PC-9 (cell line): ENCODE data around the gene RFTN1. TPM values are rescaled to one million over a fixed set of nuclear protein-coding genes. Genes with fewer than 3 reads are reported as not detected.

Experiments used
- BruUV-seq: library from RNA; stranded (reverse); fragments of 400-500 nt; replicated peaks from 2 replicates; lab custom pipeline; 2021; lab: Mats Ljungman, UMichigan
- CTCF ChIA-PET: fragments of 300-600 bp; sonication (Branson Sonifier 250); formaldehyde crosslinking; loops from one replicate; lab custom pipeline; 2022; ENCODE audit warnings: antibody characterized with exemption; lab: Charles Lee
- POLR2A ChIA-PET: fragments of 300-600 bp; sonication (Branson Sonifier 250); formaldehyde crosslinking; loops from one replicate; lab custom pipeline; 2022; ENCODE audit warnings: antibody characterized with exemption; ENCODE audit not compliant: unreplicated experiment; lab: Charles Lee
- DNase-seq, 2 experiments: peaks; one replicate each; pipeline versions ENCODE4 v3.0.0 to v3.0.0-alpha.2; 2015 to 2022; ENCODE audit warnings: mixed read lengths in 1 of 2
- H2AFZ ChIP-seq: fragments of 200-600 bp; sonication (generic); 2 replicates; pipeline ENCODE4 v1.8.1; 2017; ENCODE audit warnings: antibody characterized with exemption
- H3F3A ChIP-seq: fragments of 200-600 bp; sonication (generic); 2 replicates; pipeline ENCODE4 v1.8.1; 2017; ENCODE audit warnings: antibody characterized with exemption, mild to moderate bottlenecking, low read depth; ENCODE audit not compliant: insufficient read depth
- H3K27ac ChIP-seq: fragments of 200-600 bp; sonication (generic); 2 replicates; pipeline ENCODE4 v1.6.1; 2016; ENCODE audit warnings: mixed run types
- H3K27me3 ChIP-seq: fragments of 200-600 bp; sonication (generic); 2 replicates; pipeline ENCODE4 v1.6.1; 2016; ENCODE audit warnings: low read depth, mixed run types; ENCODE audit not compliant: insufficient read depth
- H3K36me3 ChIP-seq: fragments of 200-600 bp; sonication (generic); 2 replicates; pipeline ENCODE4 v1.6.1; 2016; ENCODE audit warnings: low read depth, mixed run types
- H3K4me1 ChIP-seq: fragments of 200-600 bp; sonication (generic); replicated peaks from 2 replicates; pipeline ENCODE4 v1.6.1; 2016; ENCODE audit warnings: mixed run types; ENCODE audit not compliant: insufficient read depth
- H3K4me2 ChIP-seq: fragments of 200-600 bp; sonication (generic); 2 replicates; pipeline ENCODE4 v1.6.1; 2017; ENCODE audit warnings: mixed run types
- H3K4me3 ChIP-seq: fragments of 200-600 bp; sonication (generic); 2 replicates; pipeline ENCODE4 v1.6.1; 2016; ENCODE audit warnings: mixed run types
- H3K79me2 ChIP-seq: fragments of 200-600 bp; sonication (generic); 2 replicates; pipeline ENCODE4 v1.6.1; 2017; ENCODE audit warnings: low read depth, mixed run types
- H3K9me2 ChIP-seq: fragments of 200-600 bp; sonication (generic); 2 replicates; pipeline ENCODE4 v1.8.1; 2017; ENCODE audit warnings: mild to moderate bottlenecking; ENCODE audit not compliant: insufficient read depth
- H3K9me3 ChIP-seq: fragments of 200-600 bp; sonication (generic); 2 replicates; pipeline ENCODE4 v1.8.1; 2016; ENCODE audit warnings: low read depth; ENCODE audit not compliant: insufficient read depth
- H4K20me1 ChIP-seq: fragments of 200-600 bp; sonication (generic); 2 replicates; pipeline ENCODE4 v1.8.1; 2017; ENCODE audit not compliant: insufficient read depth
- EZH2 ChIP-seq: fragments of 200-600 bp; sonication (generic); IDR thresholded peaks from 2 replicates; pipeline ENCODE4 v1.8.0; 2017; ENCODE audit warnings: antibody characterized with exemption, low read depth
- intact Hi-C: fragments of 100-400 bp; cut with micrococcal nuclease; formaldehyde crosslinking; loops from one replicate; pipeline ENCODE4 v1.10.0; 2022; ENCODE audit not compliant: unreplicated experiment
- total RNA-seq: library from RNA; stranded (reverse); gene quantifications from 2 replicates; pipeline ENCODE4 v1.2.3, GENCODE V29; 2021
- TF ChIP-seq, protein P1 (sequence below): fragments of 200-600 bp; sonication (generic); conservative IDR thresholded peaks from 2 replicates; pipeline ENCODE4 v1.6.1; 2017; ENCODE audit warnings: mixed run types, antibody characterized with exemption, mild to moderate bottlenecking, moderate library complexity

The RFTN1 gene
- total RNA-seq, 1 experiment from 2014 or later: 0.41 TPM

DNA sequence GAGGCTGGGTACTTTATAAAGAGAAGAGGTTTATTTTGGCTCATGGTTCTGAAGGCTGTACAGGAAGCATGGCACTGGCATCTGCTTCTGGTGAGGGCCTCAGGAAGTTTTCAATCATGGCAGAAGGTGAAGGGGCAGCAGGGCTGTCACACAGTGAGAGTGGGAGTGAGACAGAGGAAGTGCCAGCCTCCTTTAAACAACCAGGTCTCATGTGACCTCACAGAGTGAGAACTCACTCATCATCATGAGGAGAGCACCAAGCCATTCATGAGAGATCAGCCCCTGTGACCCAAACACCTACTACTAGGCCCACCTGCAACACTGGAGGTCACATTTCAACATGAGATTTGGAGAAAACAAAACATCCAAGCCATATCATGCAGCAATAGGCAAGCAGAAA is 9.3 kb upstream of the RFTN1 start:
- no peak overlapping the region for H3K27ac ChIP-seq
- intact Hi-C loops: no loop called here
- H2AFZ ChIP-seq: no peak overlapping the region
- H3K79me2 ChIP-seq: no peaks in the 10 kb centered on the region
- no peaks in the 10 kb centered on the region for H4K20me1 ChIP-seq
- no peaks in the 10 kb centered on the region for H3K9me3 ChIP-seq
- TF ChIP-seq, protein P1, sequence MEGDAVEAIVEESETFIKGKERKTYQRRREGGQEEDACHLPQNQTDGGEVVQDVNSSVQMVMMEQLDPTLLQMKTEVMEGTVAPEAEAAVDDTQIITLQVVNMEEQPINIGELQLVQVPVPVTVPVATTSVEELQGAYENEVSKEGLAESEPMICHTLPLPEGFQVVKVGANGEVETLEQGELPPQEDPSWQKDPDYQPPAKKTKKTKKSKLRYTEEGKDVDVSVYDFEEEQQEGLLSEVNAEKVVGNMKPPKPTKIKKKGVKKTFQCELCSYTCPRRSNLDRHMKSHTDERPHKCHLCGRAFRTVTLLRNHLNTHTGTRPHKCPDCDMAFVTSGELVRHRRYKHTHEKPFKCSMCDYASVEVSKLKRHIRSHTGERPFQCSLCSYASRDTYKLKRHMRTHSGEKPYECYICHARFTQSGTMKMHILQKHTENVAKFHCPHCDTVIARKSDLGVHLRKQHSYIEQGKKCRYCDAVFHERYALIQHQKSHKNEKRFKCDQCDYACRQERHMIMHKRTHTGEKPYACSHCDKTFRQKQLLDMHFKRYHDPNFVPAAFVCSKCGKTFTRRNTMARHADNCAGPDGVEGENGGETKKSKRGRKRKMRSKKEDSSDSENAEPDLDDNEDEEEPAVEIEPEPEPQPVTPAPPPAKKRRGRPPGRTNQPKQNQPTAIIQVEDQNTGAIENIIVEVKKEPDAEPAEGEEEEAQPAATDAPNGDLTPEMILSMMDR: no peak
- TF ChIP-seq EZH2: no peak
- no peak overlapping the region for H3K4me3 ChIP-seq
- no peak overlapping the region for H3K4me2 ChIP-seq
- BruUV-seq: no TSS peak
- ChIA-PET POLR2A (no interaction called here), CTCF (no interaction called here)
- no peaks in the 10 kb centered on the region for H3K9me2 ChIP-seq
- no peaks in the 10 kb centered on the region for H3F3A ChIP-seq
- no peaks in the 10 kb centered on the region for H3K36me3 ChIP-seq
- peaks cover 65% of the 10 kb centered on the region for H3K27me3 ChIP-seq
- H3K4me1 ChIP-seq: no peaks in the 10 kb centered on the region
- DNase-seq: no peak

DNA sequence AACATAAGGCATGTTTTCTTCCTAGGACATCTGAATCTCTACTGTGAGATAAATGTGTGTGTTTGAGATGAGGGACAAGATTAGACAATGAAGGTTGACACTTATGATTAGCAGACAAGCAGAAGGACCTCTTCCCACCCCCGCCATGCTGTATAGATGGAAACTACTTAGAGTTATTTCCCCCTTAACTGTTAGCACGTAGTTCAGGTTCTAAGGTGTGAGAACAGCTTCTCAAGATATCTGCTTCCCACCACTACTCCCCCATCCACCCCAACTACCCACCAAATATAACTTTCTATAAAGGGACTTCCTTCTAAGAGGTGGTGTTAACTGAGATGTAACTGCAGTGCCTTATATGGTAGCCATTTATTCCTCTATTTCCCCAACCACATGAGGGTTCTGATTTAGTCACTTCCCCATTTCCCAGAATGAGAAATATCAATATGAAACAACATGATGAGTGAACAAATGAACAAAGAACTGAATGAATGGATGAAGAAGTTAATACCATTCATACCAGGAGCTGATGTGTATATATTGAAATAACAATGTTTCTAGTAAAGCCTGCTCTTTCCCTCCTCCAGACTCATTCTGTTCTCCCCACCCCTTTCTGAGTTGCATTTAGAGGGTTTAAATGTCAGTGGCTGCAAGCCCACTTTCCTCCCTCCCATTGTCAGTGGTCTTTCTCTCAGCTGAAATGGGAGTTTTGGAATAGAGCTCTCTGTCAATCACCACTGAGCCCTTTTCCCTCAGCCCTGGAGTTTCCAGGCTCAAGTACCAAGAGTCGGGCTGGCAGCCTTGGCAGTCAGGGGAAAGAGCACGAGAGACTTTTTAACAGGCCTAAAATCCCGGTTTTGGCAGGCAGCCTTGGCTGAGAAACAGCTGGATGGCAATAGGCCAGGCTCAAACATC is 7.7 kb upstream of the RFTN1 start:
- no peaks in the 10 kb centered on the region for H3K4me1 ChIP-seq
- no peak overlapping the region for H3K4me2 ChIP-seq
- H3K4me3 ChIP-seq: no peak overlapping the region
- no peaks in the 10 kb centered on the region for H3K9me3 ChIP-seq
- DNase-seq: no peak
- H3K27ac ChIP-seq: no peak overlapping the region
- H3F3A ChIP-seq: no peaks in the 10 kb centered on the region
- no peaks in the 10 kb centered on the region for H3K36me3 ChIP-seq
- CTCF ChIA-PET: no interaction called here
- H2AFZ ChIP-seq: no peak overlapping the region
- H3K9me2 ChIP-seq: no peaks in the 10 kb centered on the region
- POLR2A ChIA-PET: no interaction called here
- H3K79me2 ChIP-seq: no peaks in the 10 kb centered on the region
- H4K20me1 ChIP-seq: no peaks in the 10 kb centered on the region
- no TSS peak for BruUV-seq
- TF ChIP-seq, protein P1: no peak
- no peak for TF ChIP-seq EZH2
- H3K27me3 ChIP-seq: peaks cover 66% of the 10 kb centered on the region
- intact Hi-C loops: no loop called here

DNA sequence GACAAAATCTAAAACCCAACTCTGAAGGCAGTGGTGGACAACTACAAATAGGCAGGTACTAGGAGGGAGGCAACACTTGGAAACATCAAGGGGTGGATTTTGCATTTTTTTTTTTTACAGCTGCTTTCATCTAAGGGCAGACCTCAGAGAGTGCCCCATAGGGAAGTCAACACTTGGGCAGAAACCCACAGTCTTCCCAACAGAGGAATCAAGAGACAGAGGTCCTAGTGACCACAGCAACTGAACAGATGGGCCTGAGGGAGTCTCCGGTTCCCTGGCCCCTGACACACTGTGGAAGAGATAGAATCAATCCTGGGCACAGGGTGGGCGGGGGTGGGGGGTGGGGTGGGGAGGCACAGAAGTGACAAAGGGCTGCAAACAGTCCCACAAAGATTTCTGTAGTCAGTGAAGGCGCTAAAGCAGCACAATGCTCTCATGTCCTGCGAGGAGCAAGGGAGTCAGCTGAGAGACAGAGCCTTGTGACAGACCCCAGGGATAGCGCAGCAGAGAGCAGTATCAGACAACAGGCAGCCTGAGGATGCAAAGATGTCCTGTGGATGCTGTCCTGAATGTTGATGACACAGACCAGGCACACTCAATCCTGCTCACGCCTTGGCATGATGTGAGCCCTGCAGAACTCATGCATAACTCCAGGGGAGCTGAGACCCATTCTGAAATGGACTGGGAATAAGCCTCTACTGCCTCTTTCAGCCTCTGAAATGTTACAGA is 6.9 kb upstream of the RFTN1 start:
- Histone ChIP-seq H4K20me1 (no peaks in the 10 kb centered on the region), H3K4me1 (no peaks in the 10 kb centered on the region), H3K4me2 (no peak overlapping the region), H3K4me3 (no peak overlapping the region), H3K27ac (no peak overlapping the region), H3K79me2 (no peaks in the 10 kb centered on the region), H2AFZ (no peak overlapping the region), H3F3A (no peaks in the 10 kb centered on the region), H3K36me3 (no peaks in the 10 kb centered on the region), H3K9me2 (no peaks in the 10 kb centered on the region), H3K9me3 (no peaks in the 10 kb centered on the region), H3K27me3 (peaks cover 66% of the 10 kb centered on the region)
- DNase-seq: no peak
- BruUV-seq: no TSS peak
- TF ChIP-seq EZH2: no peak
- TF ChIP-seq, protein P1: no peak
- ChIA-PET CTCF (no interaction called here), POLR2A (no interaction called here)
- intact Hi-C loops: no loop called here
